Activated CD4-positive, CD25-positive, alpha-beta regulatory T cell treated with anti-CD3 and anti-CD28 coated beads, Interleukin-2, amount 50 U/mL, for 16 hours (primary cell): ENCODE data around the gene CEP19.

Experiments
- DNase-seq: peaks from one replicate; pipeline ENCODE4 v3.0.0-alpha.2; 2020; ENCODE audit warnings: low read depth, low spot score

CEP19 gene

DNA sequence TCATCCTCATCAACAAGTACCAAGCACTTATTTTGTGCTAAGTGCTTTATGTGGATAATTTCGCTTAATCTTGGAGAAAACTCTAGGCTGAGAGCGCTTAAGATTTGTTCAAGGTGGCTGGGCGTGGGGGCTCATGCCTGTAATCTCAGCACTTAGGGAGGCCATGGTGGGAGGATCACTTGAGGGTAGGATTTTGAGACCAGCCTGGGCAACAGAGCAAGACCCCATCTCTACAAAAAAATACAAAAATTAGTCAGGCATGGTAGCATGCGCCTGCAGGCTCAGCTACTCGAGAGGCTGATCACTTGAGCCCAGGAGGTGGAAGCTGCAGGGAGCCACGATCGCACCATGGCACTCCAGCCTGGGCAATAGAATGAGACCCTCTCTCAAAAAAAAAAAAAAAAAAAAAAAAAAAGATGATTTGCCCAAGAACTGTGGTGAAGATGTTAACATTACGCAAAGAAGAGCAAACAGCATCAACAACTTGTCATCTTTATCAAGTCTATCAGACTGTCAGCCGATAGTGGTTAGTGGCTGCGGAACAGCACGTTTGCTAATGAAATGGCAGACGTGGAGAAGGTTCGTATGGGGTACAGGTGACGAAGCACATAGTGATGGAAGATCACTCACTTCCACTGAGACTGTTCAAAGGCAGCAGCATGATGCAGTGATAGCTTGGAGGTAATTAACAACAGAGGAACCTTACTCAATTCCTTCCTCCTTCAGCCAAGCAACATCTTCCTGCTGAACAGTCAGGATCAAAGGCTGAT is 44.8 kb downstream of the CEP19 start:
- no peak for DNase-seq

DNA sequence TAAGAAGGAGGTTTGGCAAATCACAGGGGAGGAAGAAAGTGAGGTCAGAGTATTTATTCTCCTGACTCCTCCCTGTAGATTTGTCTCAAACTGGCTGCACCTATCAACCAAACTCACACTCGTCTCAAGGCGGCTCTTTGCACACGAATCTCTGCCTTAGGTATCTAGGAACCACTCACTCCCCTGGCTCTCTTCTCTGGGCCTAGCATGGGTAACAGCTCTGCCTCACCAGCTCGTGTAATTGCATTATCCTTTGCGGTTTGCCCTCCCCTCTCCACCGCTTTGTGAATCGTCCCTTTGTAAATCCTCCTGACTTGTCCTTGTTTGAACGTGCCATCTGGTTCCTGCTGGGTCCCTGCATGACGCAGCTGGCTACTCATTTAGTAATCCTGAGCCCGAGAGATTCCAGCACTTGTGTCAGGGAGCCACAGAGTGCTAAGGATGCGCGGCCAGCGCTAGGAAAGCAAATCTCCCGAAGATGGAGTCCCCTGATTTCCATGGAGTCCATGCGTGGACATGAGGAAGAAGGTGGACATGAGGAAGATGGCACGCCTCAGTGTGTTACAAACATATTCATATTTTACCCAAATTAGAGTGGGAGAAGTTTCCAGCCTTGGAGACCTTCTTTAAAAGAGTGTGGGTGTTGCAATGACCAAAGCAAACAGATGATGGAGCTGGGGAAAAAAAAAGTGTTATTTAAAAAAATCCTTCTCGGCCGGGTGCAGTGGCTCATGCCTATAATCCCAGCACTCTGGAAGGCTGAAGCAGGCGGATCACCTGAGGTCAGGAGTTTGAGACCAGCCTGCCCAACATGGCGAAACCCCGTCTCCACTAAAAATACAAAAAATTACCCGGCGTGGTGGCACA is 45.8 kb downstream of the CEP19 start:
- no peak for DNase-seq

DNA sequence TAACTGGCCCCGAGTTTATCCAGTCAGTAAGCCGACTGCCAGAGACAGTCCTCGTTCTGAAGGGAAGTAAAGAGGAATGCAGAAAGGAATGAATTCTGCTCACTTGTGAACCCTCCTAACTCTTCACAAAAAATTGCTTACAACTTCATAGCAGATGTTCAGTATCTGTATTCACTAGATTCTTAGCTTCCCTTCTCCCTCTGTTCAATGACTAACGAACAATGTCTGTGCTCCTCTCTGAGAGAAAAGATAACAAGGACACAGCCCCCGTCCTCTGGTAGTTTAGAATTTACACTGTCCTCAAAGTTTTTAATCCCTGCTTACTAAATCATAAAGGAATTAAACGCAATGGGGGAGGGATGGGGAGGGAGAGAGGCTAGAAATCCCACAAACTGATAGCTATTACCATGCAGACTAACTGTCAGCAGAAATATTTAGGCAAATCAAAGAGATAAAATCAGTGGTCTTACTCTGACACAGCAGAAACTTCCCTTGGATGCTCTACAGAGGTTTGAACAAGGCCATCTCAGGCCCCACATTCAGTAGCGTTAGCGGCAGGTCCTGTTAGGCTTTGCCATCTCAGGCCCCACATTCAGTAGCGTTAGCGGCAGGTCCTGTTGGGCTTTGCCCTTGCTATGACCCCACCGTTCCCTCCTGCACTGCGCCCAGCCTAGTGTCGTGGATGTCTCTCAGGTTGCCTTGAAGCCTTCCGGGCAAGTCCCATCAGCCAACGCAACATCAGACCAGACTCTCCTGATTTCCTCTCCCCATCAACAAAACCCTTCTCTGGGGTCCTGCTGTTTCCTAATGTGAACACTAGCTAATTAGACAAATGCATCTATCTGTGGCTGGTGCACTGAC is 49.1 kb downstream of the CEP19 start:
- DNase-seq: no peak

DNA sequence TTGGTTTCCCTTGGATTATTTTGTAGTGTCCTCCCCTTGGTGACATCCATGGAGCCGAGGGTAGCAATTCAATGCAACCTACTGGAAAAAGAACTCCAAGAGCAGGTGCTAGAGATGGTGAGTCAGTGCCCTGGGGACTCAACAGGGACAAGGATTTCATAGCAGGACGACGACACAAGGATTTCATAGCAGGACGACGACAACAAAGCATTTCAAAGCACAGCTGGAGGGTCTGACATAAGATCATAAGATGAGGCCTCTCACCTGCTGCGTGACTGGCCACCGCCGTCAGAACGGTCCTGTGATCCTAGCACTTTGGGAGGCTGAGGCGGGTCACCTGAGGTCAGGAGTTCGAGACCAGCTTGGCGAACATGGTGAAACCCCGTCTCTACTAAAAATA is 50.0 kb downstream of the CEP19 start:
- no peak for DNase-seq

DNA sequence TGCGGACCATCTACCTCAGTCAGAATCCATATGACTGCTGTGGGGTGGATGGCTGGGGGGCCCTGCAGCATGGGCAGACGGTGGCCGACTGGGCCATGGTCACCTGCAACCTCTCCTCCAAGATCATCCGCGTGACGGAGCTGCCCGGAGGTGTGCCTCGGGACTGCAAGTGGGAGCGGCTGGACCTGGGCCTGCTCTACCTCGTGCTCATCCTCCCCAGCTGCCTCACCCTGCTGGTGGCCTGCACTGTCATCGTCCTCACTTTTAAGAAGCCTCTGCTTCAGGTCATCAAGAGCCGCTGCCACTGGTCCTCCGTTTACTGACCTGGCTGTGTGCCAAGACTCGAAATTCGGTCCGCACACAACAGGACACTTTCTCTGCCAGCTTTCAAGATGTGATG is 50.6 kb downstream of the CEP19 start:
- DNase-seq: no peak

DNA sequence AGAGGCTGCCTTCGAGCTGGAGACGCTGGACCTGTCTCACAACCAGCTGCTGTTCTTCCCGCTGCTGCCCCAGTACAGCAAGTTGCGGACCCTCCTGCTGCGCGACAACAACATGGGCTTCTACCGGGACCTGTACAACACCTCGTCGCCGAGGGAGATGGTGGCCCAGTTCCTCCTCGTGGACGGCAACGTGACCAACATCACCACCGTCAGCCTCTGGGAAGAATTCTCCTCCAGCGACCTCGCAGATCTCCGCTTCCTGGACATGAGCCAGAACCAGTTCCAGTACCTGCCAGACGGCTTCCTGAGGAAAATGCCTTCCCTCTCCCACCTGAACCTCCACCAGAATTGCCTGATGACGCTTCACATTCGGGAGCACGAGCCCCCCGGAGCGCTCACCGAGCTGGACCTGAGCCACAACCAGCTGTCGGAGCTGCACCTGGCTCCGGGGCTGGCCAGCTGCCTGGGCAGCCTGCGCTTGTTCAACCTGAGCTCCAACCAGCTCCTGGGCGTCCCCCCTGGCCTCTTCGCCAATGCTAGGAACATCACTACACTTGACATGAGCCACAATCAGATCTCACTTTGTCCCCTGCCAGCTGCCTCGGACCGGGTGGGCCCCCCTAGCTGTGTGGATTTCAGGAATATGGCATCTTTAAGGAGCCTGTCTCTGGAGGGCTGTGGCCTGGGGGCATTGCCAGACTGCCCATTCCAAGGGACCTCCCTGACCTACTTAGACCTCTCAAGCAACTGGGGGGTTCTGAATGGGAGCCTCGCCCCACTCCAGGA is 51.5 kb downstream of the CEP19 start:
- no peak for DNase-seq

DNA sequence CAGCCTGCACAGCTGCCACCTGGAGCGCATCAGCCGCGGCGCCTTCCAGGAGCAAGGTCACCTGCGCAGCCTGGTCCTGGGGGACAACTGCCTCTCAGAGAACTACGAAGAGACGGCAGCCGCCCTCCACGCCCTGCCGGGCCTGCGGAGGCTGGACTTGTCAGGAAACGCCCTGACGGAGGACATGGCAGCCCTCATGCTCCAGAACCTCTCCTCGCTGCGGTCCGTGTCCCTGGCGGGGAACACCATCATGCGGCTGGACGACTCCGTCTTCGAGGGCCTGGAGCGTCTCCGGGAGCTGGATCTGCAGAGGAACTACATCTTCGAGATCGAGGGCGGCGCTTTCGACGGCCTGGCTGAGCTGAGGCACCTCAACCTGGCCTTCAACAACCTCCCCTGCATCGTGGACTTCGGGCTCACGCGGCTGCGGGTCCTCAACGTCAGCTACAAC is 52.1 kb downstream of the CEP19 start:
- no peak for DNase-seq
